ENCODE results near the gene HIPK1. TPM values are rescaled to one million over a fixed set of nuclear protein-coding genes. Genes with fewer than 3 reads are reported as not detected.

HIPK1 gene
- total and polyA plus RNA-seq, 8 donors = 6.8 to 42.1 (median 28.9) TPM

- FAIRE-seq = no peak
- no peaks in the 10 kb centered on the region for H3K36me3 ChIP-seq
- DNase-seq = peak in 2 of 6 donors; percentile 34 to 50
- peaks cover 0 to 9% (median 0%) of the 10 kb centered on the region in 3 donors for H3K4me1 ChIP-seq
- H3K27ac ChIP-seq = no peak overlapping the region
- 34% methylated on average over 18 of the region's 18 CpGs for WGBS, 2 donors
- ATAC-seq = peak; percentile 23 to 58 (median 57)
- no peaks in the 10 kb centered on the region for H3K9me3 ChIP-seq
- H3K27me3 ChIP-seq = no peaks in the 10 kb centered on the region
- TF ChIP-seq CTCF (IDR thresholded peaks at IDR 0.05) = no peak
- H3K4me3 ChIP-seq = no peak overlapping the region
- intact Hi-C loops (cut with DNase I) = loop anchor here in 2 of 3 donors (5.0 kb wide), 2 partner anchors 300 to 305 kb away; no protein-coding TSS in a partner anchor
Measured at GRCh38 chr1:113981962-113982931, 53.1 kb downstream of the HIPK1 start.

DNA sequence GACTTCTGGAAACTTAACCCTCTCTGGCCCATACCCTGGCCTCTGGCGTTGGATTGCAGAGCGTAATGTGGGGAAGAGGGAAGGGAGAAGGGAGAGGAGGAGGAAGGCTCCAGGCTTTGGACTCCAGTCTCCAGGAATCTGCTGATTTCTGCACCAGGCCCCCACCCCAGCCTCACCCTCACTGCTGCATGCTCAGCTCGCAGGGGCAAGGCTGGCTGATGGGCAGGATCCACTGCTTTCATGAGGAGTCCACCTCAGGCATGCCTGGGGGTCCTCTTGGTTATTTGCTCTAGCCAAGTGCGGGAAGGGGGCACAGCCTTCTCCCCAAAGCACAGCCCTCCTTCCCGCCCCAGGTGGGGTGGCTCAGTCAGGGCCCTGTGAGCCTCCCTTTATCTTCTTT, 53.8 kb downstream of the HIPK1 start:
- intact Hi-C loops (cut with DNase I) = loop anchor here in 2 of 3 donors (5.0 kb wide), 2 partner anchors 299 to 304 kb away; no protein-coding TSS in a partner anchor
- no peak overlapping the region for H3K4me3 ChIP-seq
- ATAC-seq (no peak), DNase-seq (no peak), FAIRE-seq (no peak)
- no peaks in the 10 kb centered on the region for H3K27me3 ChIP-seq
- peaks cover 0 to 9% (median 0%) of the 10 kb centered on the region in 3 donors for H3K4me1 ChIP-seq
- 66 to 70% methylated on average over 5 of the region's 5 CpGs for WGBS, 2 donors
- H3K27ac ChIP-seq = no peak overlapping the region
- no peak for TF ChIP-seq CTCF (IDR thresholded peaks at IDR 0.05)
- H3K9me3 ChIP-seq = no peaks in the 10 kb centered on the region
- no peaks in the 10 kb centered on the region for H3K36me3 ChIP-seq

DNA sequence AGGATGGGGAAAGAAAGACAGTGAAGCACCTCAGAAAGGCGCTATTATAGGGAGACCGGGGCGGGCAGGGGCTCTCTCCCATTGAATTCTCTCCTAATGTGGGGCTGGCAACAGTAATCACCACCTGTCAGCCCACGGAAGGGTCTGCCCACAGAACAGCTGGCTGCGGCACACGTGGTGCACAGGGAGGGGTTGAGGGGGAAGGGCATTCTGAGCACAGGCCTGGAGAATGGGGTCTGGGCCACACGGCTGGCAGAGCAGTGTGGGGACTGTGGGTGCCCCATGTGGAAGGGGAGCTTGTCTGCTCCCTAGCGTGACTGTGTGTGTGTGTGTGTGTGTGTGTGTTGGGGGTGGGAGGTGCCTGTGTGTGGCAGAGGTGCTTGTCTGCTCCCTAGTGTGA, 54.3 kb downstream of the HIPK1 start:
- Histone ChIP-seq H3K36me3 (no peaks in the 10 kb centered on the region), H3K4me1 (peaks cover 0 to 7% (median 0%) of the 10 kb centered on the region in 3 donors), H3K27me3 (no peaks in the 10 kb centered on the region), H3K9me3 (no peaks in the 10 kb centered on the region), H3K27ac (no peak overlapping the region), H3K4me3 (no peak overlapping the region)
- intact Hi-C loops (cut with DNase I) = loop anchor here in 2 of 3 donors (5.0 kb wide), 2 partner anchors 299 to 304 kb away; no protein-coding TSS in a partner anchor
- no peak for DNase-seq
- FAIRE-seq = no peak
- TF ChIP-seq CTCF (IDR thresholded peaks at IDR 0.05) = no peak
- no peak for ATAC-seq
- WGBS, 2 donors = 70 to 82% methylated on average over 8 of the region's 8 CpGs

DNA sequence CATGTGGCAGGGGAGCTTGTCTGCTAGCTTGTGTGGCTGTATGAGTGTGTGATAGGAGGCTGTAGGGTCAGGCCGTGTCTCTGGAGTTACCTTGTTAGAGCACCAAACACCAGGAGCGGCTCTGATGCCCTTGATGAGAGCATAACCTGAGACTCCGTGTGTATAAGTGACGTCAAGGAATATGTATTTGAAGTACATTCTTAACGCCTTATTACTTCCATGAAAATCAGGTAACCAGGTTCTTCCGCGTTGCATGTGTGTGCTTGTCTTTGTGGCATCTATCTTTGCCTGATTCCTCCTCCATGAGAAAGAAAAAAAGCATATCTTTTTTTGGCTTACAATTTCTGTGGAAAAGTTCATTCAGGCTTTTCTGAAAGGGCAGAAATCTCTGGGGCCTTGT, 54.7 kb downstream of the HIPK1 start:
- Histone ChIP-seq H3K27me3 (no peaks in the 10 kb centered on the region), H3K4me3 (no peak overlapping the region), H3K4me1 (peaks cover 0 to 2% (median 0%) of the 10 kb centered on the region in 3 donors), H3K36me3 (no peaks in the 10 kb centered on the region), H3K9me3 (no peaks in the 10 kb centered on the region), H3K27ac (no peak overlapping the region)
- DNase-seq (no peak), FAIRE-seq (no peak), ATAC-seq (no peak)
- WGBS, 2 donors = 77 to 81% methylated on average over 7 of the region's 7 CpGs
- no peak for TF ChIP-seq CTCF (IDR thresholded peaks at IDR 0.05)
- intact Hi-C loops (cut with DNase I) = loop anchor here in 2 of 3 donors (5.0 kb wide), 2 partner anchors 298 to 303 kb away; no protein-coding TSS in a partner anchor

All from pancreas (tissue), 10 donors.